HG02763 (cell line): ENCODE measurements around the gene ZSWIM1.

ENCODE experiments used
- ATAC-seq: cut with Tn5 transposase; IDR thresholded peaks from one replicate; pipeline ENCODE4 v1.9.1; 2021; ENCODE audit warnings: mild to moderate bottlenecking, moderate library complexity; ENCODE audit not compliant: unreplicated experiment

Gene ZSWIM1

DNA sequence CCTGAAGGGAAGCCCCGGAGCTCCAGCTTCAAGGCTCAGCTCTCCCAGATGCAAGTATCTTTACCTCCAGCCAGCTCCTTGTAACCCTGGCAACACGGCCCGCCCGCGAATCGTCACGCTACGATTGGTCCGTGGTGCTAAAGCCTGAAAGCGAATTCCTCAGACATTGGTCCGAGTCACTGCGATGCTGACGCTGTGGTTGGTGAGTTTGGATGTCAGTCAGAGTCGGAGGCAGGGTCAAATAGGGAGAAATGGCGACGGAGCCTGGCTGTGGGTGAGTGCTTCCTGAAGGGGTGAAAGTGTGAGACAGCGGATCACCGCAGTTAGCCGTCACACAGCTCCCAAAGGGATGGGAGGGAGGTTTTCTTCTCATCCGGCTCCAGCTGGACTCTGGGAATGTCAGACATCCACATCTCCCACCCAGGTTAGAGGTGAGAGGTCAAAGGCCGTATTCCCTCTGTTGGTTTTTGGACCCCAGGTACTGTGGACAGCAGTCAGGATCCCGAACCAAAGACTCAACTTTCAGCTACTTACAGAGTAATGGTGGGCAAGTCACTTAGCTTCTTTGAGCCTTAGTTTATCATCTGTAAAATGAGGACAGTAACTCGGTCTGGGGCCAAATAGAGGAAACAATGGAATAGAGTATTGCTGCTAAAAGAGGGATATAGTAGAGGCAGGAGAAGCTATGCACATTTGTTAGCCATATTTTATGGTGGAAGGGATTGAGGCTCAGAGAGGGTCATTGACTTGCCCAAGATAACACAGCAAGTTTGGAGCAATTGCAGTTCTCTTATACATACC, at the start of gene ZSWIM1:
TSS of gene ZSWIM1 (plus strand) at position 240 of the 801 bp plus-strand sequence. CDS start 1,366 bp downstream, outside the sequence.
- ATAC-seq: peak; percentile 95

DNA sequence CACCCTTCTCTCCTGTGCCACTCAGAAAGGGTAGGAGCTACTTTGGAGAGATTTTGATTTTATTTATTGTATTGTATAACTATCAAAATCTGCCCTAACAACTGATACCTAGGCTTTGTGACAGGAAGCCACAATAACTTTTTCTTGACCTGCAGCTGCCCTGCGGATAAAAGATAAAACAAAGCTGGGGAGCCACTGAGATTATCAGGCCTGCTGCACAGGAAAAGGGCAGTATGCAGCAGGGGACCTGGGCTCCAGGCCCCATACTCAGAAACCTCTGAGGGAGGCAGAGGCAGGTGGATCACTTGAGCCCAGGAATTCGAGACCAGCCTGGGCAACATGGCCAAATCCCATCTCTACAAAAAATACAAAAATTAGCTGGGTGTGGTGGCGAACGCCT, 48.4 kb upstream of the ZSWIM1 start:
- no peak for ATAC-seq

DNA sequence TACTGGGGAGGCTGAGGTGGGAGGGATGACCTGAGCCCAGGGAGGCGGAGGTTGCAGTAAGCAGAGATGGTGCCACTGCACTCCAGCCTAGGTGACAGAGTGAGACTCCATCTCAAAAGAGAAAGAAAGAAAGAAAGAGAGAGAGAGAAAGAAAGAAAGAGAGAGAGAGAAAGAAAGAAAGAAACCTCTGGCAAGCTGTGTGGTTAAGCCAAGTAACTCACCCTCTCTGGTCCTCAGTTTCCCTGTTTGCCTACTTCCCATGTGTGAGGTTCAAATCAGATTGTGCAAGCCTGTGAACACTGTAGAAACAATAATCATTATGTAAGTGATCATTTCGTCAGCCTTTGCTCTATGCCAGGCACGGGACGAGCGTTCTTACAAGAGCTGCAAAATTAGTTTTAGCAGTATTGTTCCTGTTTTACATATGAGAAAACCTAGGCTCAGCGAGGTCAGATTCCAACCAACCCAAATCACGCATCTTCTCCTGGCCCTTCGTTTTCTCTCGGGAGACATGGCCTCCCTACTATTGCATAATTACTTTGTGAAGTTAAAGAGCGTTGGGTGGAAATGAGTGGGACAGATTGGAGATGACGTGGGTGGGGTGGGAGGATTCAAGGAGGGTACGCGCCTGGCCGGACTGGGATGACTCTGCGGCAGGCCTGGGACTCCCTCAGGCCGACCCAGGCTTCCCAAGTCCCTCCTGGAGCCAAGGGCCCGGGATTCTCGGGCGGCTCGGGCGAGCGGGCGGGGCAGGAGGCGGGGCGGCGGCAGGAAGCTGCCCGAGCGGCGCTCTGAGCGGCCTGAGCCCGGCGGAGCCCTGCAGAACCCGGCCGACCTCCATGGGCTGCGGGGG, 47.8 kb upstream of the ZSWIM1 start, which contains the start of gene SNX21:
TSS of gene SNX21 (plus strand) at position 770 of the 853 bp plus-strand sequence. CDS start 121 bp downstream, outside the sequence.
- ATAC-seq: no peak

DNA sequence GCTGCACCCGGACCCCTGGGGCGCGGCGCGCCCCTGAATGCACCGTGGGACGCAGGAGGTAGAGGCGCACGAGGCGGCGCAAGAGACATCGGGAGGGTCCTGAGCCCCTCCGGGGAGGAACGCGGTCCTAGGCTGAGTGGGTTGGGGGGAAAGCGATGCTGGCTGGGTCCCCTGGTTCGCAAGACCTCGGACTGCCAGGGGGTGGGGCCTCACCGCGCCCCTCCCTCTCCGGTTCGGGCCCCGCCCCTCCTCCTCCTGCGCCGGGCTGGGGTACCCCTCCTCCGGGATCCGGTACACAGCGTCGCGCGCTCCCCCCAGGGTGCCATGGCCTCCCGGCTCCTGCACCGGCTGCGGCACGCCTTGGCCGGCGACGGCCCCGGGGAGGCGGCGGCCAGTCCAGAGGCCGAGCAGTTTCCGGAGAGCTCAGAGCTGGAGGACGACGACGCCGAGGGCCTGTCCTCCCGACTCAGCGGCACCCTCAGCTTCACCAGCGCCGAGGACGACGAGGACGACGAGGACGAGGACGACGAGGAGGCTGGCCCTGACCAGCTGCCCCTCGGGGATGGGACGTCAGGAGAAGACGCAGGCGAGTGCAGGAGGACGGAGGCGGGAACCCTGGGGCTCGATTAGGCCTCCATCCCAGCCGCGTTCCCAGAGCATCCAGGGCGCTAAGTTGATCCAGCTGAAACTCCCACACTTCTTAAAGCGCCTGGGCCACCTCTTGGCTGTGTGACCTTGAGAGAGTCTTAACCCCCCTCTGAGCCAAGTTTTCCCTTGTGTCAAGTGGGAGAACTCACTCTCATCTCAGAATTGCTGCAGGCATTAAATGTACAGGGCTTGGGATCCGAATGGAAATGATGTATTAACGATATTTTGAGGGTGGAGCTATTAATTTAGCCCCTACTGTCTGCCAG, 46.9 kb upstream of the ZSWIM1 start:
- ATAC-seq: no peak

DNA sequence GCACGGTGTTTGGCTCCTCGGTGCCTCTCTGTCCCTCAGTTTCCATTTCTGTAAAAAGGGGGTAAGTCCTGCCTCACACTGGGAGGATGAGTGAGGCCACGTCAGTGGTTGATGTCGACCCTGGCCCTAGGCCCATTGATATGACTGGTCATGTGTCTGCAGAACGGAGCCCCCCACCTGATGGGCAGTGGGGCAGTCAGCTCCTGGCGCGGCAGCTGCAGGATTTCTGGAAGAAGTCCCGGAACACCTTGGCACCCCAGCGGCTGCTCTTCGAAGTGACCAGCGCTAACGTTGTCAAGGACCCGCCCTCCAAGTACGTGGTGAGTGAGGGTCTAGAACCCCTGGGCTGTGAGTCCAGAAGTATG, 46.2 kb upstream of the ZSWIM1 start:
- ATAC-seq: no peak

DNA sequence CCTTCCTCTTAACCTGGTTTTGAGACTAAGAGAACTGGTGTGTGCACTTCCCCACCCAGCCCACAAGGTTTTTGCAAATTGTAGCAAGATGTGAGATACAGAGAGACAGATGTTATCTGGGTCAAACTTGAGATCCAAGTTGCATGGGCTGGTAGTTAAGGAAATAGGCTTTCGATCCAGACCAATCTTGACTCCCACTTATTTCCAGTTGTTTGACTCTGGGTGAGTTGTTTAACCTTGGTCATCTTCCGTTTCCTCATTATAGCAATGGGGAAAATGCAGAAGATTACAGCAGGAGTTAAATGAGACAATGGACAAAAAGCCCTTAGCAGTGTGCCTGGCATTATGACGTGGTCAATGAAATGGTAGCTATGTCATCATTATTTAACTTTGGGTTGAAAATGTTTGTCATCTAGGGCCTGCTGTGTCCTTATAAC, 45.7 kb upstream of the ZSWIM1 start:
- no peak for ATAC-seq

DNA sequence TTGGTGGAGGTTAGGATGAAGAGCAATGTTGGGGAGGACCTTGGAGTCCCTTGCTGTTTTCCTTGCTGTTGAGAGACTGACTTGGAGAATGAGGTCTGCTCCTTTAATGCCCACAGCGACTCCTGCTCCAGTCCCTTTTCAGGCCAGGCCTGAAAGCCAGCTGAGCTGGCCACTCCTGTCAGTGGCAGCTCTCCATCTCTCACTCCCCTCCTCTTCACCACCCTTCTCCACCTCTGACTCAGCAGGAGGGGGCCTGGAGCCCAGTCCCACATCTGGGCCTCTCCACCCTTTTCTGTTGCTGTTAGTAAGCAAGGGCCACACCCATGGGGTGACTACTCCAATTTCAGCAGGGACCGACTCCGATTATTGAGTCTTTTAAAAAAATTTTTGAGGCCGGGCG, 45.2 kb upstream of the ZSWIM1 start:
- no peak for ATAC-seq

DNA sequence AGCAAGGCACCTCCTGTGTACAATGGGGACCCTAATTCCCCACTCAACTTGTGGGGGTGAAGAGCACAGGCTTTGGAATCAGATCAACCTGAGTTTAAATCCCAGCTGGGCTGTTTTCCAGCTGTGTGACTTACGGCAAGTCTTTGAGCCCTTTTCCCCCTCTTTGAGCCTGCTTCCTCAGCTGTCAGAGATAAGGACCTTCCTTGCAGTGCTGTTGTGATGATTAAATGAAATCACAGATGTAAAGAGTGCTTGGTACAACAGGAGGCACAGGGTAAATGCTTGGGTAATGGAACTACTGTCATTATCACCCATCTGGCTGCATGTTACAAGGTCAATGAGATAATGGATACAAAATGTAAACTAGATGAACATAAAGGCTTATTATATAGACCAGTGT, 44.2 kb upstream of the ZSWIM1 start:
- no peak for ATAC-seq

DNA sequence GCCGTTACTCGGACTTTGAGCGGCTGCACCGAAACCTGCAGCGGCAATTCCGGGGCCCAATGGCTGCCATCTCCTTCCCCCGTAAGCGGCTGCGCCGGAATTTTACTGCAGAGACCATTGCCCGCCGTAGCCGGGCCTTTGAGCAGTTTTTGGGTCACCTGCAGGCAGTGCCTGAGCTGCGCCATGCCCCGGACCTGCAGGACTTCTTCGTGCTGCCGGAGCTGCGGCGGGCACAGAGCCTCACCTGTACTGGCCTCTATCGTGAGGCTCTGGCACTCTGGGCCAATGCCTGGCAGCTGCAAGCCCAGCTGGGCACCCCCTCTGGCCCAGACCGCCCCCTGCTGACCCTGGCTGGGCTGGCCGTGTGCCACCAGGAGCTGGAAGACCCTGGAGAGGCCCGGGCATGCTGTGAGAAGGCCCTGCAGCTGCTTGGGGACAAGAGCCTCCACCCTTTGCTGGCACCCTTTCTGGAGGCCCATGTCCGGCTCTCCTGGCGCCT, 40.3 kb upstream of the ZSWIM1 start:
- no peak for ATAC-seq

DNA sequence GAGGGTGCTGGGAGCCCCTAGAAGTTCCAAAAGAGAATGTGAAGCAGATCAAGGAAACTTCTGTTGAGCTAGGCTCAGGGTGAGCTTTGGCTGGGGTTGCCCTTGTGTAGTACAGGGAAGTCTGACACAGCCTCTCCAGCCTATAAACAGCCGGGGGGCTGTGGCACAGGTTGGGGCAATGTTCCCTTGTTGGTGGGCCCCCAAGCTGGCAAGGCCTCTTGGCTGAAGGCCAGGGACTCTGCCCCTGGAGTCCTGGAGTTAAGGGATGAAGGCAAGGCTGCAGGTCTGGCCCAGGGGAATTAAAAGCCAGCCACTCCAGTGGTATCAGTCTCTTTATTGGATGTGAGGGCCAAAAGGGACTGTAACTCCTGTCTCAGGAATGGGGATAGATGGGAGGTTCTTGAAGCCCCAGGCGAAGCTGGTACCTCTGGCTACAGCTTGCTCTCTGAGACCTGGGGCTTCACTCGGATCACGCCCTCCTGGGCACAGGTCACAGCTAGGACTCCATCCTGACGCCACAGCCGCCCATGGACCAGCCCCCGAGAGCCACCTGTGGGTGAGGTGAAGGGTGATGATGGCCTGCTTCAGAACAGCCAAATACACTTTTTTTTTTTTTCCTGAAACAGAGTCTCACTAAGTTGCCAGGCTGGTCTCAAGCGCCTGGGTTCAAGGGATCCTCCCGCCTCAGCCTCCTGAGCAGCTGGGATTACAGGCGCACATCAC, 39.5 kb upstream of the ZSWIM1 start:
- ATAC-seq: no peak

DNA sequence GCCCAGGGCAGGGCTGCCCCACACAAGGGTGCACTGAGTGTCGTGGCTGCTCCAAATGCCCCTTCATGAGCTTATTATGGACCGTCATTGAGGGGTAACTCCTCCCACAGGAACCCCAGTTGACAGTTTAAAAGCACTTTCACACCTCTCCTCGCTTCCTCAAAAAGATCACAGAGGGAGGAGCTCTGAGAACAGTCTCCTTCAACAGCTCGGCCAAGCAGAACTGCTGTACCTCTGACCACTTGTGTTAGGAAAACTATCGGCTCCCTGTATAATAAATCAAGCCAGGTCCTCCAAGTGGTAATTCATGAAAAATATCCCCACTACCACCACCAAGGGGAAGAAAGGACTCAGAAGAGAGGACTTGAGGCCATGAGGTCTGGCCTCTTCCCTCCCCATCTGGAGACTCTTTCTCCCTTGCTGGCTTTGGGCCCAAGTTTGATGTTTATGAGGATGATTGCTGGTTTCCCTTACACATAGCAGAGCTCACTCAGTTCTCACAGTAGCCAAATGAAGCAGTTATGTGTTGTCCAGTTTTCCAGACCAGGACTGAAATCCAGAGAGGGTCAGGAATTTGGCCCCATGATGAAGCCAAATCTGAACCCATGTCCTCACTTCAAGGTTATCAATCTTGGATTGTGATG, 38.7 kb upstream of the ZSWIM1 start:
- ATAC-seq: no peak

DNA sequence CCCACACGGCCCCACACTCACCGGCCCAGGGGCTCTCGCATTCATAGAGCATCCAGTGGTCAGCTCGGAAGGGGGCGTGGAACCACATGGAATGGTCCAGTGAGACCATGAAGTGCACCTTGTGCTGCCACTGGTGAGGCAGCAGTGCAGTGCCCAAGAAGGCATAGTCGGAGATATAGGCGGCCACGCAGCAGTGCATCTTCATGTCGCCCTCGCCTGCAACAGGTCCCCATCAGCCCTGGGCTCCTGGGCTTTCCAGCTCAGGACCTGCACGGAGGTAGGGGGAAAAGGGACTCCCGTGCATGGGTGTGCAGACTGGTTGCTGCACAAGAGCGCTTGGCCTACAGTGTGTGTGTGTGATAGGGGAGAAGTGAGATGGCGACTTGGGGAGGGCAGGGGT, 37.5 kb upstream of the ZSWIM1 start:
- ATAC-seq: no peak

DNA sequence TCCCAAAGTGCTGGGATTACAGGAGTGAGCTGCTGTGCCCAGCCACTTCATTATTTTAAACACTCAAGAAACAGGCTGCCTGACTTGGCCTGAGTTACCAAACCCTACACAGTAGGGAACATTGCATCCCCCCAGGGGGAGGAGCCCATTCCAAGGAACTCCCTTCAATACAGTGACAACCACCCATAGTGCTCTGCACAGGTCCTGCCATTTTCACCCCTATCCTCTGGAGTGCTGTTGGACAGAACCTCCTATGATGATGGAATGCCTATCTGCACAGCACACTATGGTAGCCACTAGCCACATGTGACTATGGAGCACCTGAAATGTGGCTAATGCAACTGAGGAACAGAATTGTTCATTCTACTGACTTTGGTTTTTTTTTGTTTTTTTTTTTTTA, 35.6 kb upstream of the ZSWIM1 start:
- ATAC-seq: no peak

DNA sequence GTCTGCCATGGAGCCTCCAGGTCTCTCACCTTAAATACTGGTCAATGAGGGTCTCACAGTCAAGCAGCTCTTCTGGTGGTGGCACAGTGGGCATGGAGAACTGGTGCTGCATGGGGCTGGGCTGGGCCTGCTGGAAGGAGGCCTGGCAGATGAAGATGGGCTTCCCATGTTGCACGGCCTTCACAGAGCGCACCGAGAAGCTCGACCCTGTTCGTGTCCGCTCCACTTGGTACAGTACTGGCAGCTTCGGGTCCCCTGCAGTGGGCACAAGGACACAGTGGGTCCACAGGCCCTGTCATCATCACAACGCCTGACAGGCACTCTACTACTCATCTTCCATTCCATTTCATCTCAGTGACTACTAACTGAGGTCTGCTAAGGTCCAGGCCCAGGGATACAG, 32.6 kb upstream of the ZSWIM1 start:
- ATAC-seq: no peak

DNA sequence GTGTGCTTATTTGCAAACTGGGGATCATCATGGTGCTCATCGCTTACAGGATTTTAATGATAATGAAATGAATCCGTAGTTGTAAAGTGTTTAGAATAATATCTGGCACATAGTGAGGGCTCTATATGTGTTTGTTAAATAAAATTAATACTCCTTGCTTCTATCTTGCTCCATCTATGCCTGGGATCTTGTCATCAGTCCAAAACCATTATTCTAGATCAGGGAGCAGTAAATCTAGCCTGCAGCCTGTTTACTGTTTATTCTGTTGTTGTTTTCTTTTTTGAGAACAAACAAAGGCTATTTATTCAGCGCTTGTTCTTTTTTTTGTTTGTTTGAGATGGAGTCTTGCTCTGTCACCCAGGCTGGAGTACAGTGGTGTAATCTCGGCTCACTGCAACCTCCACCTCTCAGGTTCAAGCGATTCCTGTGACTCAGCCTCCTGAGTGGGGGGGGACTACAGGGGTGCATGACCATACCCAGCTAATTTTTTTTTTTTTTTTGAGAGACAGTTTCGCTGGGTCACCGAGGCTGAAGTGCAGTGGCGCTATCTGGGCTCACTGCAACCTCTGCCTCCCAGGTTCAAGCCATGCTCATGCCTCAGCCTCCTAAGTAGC, 32.0 kb upstream of the ZSWIM1 start:
- ATAC-seq: no peak

DNA sequence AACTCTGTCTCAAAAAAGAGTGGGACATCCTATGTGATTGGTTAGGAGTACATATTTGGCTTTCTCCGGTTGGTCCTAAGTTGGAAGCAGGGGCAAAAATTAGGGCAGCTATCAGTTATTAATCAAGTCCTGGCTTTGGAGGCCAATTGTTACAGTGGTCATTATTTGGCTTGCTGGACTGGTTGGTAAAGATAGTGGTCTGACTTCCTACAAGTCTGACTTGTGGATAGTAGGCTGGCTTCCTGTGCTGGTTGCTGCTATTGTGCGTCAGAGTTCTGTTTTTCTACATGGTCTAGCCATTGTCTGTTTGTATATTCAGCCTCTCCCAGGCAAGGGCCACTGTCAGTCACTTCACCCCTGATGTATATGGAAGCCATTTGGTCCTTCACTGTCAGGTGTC, 30.8 kb upstream of the ZSWIM1 start:
- no peak for ATAC-seq

DNA sequence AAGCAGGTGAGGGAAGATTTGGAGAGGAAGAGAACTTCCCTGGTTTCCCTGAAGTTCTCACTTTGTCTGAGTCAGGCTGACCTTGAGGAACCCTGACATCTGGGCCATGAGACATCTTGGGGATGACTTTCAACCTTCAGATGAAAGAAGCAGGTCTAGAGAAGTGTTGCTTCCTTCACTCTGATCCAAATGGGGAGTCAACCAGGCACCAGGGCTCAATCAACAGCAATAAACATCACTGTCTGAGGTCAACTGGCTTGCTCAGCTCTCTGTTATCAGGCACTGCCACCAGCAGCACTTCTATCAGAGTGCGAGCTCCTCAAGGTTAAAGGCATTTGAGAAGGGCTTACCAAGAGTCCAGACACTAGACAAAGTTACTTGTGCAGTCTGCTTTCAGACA, 30.1 kb upstream of the ZSWIM1 start:
- no peak for ATAC-seq

DNA sequence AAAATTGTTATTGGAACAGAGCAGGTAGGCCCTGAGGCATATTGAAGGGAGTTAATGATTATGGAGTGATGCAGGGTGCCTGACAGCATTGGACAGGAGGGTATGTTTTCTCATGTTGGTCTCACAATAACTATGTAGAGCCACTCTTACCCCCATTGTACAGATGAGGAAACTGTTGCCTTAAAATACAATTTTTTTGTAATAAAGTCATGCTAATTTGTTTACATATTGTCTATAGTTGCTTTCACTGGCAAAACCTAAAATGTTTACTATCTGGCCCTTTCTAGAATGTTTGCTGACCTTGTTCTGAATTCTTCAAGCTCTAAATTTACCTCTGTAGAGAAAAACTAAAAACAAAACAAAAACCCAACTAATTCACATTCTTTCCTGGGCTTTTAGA, 29.5 kb upstream of the ZSWIM1 start:
- ATAC-seq: no peak

DNA sequence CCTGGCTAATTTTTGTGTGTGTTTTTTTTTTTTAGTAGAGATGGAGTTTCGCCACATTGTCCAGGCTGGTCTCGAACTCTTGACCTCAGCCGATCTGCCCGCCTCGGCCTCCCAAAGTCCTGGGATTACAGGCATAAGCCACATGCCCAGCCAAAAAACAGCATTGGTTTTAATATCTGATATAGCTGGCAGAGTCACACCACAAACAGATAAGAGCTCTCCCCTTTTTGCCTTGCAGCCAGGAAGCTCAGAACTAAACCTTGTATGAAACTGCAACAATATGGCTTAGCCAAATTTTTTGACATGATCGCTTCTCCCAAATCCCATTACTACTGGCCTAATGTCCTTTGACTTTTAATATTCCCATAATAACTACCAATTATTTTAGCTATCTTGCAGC, 28.7 kb upstream of the ZSWIM1 start:
- no peak for ATAC-seq
